NCI-H446 (cell line): Measurements from ENCODE around the gene SCN4B.
A peak's percentile ranks its signal among the peaks of the same experiment; 100 is the strongest.

Experiments
- DNase-seq, 2 experiments: peaks; one replicate each; lab custom pipeline; 2025; lab: John Stamatoyannopoulos, UW

Gene SCN4B

DNA sequence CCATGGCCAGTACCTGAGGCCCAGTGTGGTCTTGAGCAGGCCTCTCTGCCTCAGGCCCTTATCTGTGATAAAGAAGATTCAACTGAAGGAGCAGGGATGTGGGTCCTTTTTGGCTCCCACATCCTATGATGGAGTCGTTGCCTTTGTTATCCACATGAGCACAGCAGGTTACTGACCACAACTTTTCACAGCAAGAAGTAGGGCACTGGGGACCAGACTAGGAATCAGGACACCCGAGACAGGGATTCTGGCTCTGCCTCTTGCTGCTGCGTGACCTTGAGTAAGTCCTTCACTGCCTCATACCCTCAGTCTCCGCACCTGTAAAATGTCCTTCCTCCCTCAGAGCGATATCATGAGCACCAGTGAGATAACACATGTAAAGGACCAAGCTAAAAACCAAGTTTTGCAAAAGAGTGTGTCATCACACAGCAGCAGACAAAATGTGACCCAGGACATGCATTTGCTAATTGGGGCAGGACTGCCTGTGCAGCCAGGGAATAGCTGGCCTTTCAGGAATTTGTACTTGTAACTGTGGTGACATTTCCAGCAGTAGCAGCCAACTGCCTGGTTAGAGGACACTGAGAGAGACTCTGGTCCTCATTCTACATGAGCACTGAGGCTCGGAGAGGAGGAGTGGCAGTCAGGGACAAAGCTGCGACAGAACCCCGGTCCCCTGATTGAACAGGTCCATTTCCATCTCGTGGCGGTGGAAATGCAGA, 52.6 kb downstream of the SCN4B start:
- DNase-seq: no peak

DNA sequence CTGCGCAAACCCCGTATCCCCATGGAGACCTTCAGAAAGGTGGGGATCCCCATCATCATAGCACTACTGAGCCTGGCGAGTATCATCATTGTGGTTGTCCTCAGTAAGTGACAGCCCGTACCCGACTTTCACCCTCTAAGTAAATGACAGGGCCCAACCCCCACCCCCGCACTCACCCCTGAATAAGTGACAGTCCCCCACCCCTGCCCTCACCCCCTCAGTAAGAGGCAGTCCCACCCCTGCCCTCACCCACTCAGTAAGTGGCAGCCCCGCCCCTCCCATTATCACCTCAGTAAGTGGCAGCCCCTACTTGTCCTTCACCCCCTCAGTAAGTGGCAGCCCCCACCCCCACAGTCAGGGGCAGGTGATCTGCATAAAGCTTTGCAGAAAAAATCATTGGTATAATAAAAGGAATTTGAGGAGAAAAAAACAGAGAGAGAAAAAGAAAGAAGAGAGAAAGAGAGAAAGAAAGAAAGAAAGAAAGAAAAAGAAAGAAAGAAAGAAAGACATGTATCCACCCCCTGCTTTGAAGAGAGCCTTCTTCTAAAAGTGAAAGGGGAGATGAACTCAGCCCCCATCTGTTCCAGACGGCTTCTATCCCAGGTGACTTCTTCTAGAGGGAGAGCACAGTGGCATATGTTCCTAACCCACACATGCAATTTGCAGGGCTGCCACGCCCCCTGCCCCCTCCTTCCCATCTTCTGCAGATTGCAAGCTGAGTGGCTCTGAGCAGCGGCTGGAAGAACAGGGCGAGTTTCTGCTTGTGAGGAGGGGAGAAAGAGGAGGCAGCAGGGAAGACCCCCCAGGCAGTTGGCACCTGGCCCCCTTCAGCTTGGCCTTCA, 53.4 kb downstream of the SCN4B start:
- DNase-seq: peak in 1 of 2 experiments; percentile 32

DNA sequence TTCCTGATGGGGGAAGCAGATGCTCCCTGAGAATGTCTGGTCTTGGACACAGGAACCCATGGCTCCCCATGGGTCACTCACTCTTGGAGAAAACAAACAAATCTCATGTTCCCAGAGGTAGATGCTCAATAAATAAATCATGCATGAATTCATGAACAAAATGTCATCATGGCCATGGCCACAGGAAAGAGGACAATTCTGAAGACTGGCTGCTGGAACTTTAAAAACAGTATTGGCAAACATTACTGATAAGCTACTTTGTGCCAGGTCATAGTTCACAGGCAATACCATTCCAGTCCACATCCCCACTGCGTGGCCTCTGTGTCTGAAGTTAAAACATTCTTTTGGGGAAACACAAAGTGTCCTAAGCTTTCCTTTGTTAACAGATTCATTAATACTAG, 56.7 kb downstream of the SCN4B start:
- no peak for DNase-seq

DNA sequence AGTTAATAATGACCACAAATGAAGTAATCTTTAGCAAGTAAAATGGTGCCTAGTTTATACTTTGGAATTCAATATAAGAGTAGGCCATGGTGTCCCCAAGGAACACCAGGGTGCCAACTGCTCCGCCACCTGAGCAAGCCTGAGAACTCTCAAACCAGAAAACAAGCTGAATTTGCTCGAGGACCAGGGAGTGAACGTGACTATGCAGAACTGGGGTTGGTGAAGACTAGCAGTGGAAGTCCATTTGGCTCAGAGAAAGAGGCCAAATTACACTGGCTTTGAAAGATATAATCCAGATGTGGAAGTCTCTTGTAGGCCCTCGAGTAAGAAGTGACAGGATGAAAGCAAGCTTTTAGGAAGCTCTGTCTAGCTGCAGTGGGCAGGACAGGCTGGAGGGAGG, 57.1 kb downstream of the SCN4B start:
- no peak for DNase-seq

DNA sequence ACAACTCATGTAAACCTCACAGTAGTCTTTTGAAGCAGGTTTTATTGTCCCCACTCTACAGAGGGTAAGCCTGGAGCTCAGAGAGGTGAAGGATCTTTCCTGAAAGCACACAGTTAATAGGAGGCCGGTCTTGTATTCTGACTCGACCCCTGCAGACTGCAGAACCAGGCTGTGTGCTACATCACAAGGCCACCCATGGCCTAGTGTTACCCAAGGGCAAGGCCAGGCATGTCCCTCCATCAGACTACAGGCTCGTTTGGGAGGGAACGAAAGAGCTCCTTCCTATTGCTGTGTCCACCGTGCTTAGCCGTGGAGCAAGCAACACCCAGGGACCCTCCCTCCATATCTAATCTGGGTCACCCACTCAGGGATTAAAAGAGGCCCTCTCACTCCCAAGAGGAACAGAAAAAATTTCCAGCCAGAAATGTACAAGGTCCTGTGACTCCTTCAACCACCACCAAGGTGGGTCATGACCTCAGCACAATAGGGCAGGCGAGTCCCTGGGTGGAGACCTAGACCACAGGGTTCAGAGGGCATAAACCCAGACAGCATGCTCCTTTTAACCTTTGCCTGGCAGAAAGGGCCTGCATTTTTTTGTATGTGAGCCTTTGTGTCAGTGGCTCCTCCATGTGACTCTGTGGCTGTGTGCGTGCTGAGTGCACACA, 59.6 kb downstream of the SCN4B start:
- DNase-seq: no peak

DNA sequence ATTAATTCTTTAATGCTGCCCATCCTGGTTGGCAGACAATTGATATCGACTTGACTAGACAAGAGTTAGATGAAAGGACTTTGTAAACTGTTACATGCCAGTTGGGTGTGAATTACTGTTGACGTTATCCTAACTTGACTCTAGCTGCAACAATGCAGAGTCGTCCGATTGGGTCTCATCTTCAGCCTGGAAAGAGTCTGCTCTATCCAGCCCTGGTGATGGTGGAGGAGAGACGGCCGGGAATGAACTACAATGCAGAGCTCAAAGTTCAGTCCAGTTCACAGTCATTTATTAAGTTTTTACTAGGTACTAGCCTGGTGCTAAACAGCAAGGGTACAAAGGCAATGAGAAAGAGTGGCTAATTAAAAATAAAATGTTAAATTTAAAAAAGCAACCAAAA, 60.9 kb downstream of the SCN4B start:
- no peak for DNase-seq

DNA sequence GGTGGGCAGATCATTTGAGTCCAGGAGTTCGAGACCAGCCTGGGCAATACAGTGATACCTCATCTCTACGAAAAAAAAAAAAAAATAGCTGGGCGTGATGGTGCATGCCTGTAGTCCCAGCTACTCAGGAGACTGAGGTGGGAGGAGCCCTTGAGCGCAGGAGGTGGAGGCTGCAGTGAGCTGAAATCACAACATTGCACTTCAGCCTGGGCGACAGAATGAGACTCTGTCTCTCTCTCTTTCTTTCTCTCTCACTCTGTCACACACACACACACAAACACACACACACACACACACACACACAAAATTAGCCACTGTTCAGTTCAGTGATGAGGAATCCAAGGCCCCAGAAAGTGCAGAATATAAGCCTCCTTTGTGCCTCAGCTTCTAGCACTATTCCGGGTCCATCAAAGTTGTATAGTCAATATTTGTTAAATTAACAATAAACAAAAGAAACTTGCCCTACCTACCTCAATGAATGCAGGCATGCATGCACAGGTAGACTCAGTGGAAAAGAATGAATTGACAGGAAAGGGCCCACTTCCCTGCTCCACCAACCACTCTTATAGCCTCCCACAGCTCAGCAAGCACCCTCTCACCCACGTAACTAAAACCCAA, 62.0 kb downstream of the SCN4B start:
- no peak for DNase-seq

DNA sequence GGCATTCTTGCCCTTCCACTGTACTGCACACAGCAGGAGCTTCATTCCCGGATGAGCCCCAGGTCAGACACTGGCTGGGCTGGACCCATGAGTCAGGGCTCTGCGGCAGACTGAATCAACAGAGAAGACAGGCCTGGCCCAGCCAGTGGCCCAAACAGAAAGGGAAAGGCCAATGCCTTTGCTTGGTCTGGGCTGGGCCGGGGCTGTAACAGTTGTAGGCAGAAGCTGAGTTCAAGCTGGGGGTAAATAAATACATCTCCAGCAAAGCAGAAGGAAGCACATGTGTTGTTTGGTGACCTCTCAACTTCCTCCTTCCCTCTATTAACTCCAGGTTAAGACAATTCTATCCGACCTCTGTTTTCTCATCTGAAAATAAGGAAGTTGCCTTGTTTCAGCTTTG, 64.1 kb downstream of the SCN4B start:
- no peak for DNase-seq

DNA sequence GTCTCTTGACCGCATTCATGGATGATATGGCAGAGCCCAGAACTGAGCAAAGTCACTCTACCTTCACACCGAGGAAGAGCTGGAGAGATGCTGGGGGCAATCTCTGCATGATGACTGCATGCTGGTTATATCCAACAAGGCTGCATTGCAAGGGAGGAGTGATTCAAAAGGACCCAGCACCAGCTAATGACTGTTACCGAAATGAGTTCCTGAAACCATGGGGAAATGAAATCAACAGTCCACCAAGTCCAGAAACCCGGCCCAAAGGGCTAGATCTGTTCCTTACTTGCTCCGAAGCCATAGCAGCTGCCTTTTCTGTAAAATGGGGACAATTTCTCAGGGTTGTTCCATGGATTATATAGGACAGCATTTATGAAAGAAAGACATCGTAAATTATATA, 64.7 kb downstream of the SCN4B start:
- no peak for DNase-seq

DNA sequence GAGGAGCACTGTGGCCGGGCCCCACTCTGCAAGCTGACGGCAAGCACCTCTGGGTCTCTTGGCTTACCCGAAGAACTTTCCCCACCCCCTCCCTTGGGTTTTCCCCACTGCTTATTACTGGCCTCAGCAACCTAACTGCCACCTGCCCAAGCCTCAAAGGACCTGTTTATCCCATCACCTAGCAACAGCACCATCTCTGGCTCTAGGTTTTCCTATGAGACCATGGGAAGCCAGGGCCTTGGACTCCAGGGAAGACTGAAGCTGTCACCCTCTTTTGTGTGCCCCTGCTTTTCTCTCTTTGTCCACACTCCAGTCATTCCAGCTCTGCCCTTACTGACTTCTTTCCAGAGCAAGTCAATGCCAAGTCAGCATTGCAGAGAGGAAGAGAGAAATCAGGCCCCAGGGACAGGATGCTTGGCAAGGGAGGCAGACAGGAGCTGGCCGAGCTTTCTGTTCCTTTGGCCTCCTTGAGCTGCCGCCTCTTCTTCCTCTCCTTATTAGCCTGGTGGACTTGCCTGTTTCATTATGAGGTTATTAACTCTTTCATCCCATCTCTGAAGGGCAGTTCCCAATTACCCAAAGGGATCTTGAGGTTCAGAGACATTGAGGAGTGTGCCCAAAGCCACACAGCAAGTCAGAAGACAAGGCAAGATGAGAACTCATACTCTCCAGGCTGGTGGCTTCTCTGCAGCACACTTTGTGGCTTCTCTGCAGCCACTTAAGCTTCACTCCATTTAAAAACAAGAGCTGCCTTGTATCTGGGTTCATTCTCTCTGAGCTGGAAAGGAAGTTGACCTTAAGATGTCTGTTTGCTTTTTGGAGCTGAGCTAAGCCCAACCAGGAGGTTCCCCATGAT, 65.5 kb downstream of the SCN4B start, which contains the start of gene SMIM35:
Gene SMIM35, minus strand, starts transcription at position 51 of the 856 bp plus-strand sequence. CDS start 206 bp downstream, outside the sequence.
- no peak for DNase-seq

DNA sequence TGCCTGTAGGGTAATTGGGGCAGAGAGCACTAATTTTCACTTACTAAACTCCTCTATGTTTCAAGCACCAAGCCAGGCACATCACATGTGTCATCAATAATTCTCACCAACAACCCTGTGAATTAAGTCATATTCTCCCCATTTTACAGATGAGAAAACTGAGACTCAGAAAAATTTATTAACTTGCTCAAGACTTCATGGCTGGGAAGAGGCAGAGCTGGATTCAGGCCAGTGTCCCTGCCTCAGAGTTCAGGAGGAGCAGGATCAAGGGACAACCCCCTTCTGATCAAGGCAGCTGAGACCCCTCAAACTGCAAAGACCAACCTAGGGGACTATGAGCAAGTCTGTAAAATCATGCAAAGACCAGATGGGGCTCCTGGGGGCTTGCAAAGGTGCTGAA, 68.0 kb downstream of the SCN4B start:
- no peak for DNase-seq

DNA sequence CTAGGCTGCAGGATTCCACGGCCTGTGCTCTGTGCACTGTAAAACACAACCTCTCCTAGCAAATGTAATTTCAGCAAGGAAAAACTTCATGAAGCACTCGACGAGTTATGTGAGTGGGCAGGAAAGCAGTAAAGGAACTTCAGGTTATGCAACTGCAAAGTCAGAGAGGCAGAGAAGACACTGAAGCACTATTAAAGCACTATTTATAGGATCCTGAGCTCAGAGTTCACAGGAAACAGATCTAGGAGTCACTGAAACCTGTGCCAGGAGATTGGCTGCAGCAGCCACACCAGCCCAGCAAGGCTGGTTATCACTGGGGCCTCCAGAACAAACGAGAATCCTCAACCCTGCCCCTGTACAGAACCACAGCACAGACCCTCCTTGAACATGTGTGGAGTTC, 68.4 kb downstream of the SCN4B start:
- no peak for DNase-seq
